Vagina (tissue), 2 donors: ENCODE measurements around the gene ARHGEF11.
"Not testable (repeated sequence)": the region's sequence is repeated elsewhere in the genome, so short reads cannot be mapped to it uniquely, and the experiment has no call there.

Experiments
- CTCF ChIP-seq, 3 experiments: fragments of 450-650 bp in 2 of 3; fragments of 200-600 bp in 1 of 3; sonication (generic) in 1 of 3; IDR thresholded peaks; one replicate each; pipeline ENCODE4 v1.5.1; 2017 to 2019; ENCODE audit warnings: antibody characterized with exemption in 3 of 3, mild to moderate bottlenecking in 2 of 3, moderate library complexity in 2 of 3
- POLR2A ChIP-seq, 2 donors: fragments of 450-650 bp; IDR thresholded peaks; one replicate each; pipeline ENCODE4 v1.6.1; 2017; ENCODE audit warnings: antibody characterized with exemption in 2 of 2, mild to moderate bottlenecking in 2 of 2, moderate library complexity in 2 of 2
- POLR2AphosphoS5 ChIP-seq, 2 donors: sonication (generic); formaldehyde crosslinking; IDR thresholded peaks; one replicate each; pipeline ENCODE4 v1.9.0; 2017; ENCODE audit warnings: antibody characterized with exemption in 2 of 2, mild to moderate bottlenecking in 2 of 2, low read depth in 1 of 2; ENCODE audit not compliant: insufficient read depth in 1 of 2

GRCh38 chr1:157059241-157059640 lies 13.7 kb upstream of the ARHGEF11 start:
- not testable (repeated sequence) for TF ChIP-seq CTCF (IDR thresholded peaks at IDR 0.05); POLR2A (IDR thresholded peaks at IDR 0.05); POLR2AphosphoS5 (IDR thresholded peaks at IDR 0.05; ENCODE audit: insufficient read depth in 1 of 2, low read depth in 1 of 2)
